WERI-Rb-1 (cell line): ENCODE measurements around the gene RSPH3.
A peak's percentile ranks its signal among the peaks of the same experiment; 100 is the strongest.

Source experiments
- DNase-seq: peaks from one replicate; pipeline ENCODE4 v3.0.0-alpha.2; 2020
- H3K27ac ChIP-seq: fragments of 250-450 bp; sonication (Bioruptor Pico); 2 replicates; pipeline ENCODE4 v1.5.1; 2020; ENCODE audit warnings: mild to moderate bottlenecking, moderate library complexity
- H3K27me3 ChIP-seq: fragments of 250-450 bp; sonication (Bioruptor Pico); 2 replicates; pipeline ENCODE4 v1.5.1; 2021; ENCODE audit warnings: mild to moderate bottlenecking, low read depth, moderate library complexity; ENCODE audit not compliant: insufficient read depth, severe bottlenecking
- H3K36me3 ChIP-seq: fragments of 250-450 bp; sonication (Bioruptor Pico); 2 replicates; pipeline ENCODE4 v1.5.1; 2020; ENCODE audit warnings: mild to moderate bottlenecking, moderate library complexity
- H3K4me3 ChIP-seq: 2 replicates; pipeline ENCODE4 v1.5.1; 2011; ENCODE audit warnings: low read depth, mild to moderate bottlenecking, control low read depth, low read length
- H3K9me3 ChIP-seq: fragments of 250-450 bp; sonication (Bioruptor Pico); 2 replicates; pipeline ENCODE4 v1.5.1; 2021; ENCODE audit warnings: mild to moderate bottlenecking, moderate library complexity; ENCODE audit not compliant: severe bottlenecking
- CTCF ChIP-seq: IDR thresholded peaks from 2 replicates; pipeline ENCODE4 v1.5.1; 2011; ENCODE audit warnings: low read depth, mild to moderate bottlenecking, control low read depth, inconsistent platforms, low read length

The RSPH3 gene

GRCh38 chr6:159005436-159005835, 5.4 kb upstream of the RSPH3 start:
- no peak for DNase-seq
- Histone ChIP-seq H3K27ac (no peak overlapping the region), H3K36me3 (no peaks in the 10 kb centered on the region; the same call in 1 of the 2 replicates), H3K27me3 (no peaks in the 10 kb centered on the region), H3K4me3 (no peak overlapping the region), H3K9me3 (no peaks in the 10 kb centered on the region)
- TF ChIP-seq CTCF: no peak

- no peak for TF ChIP-seq CTCF
- Histone ChIP-seq H3K27ac (no peak overlapping the region), H3K36me3 (no peaks in the 10 kb centered on the region; the same call in 1 of the 2 replicates), H3K27me3 (no peaks in the 10 kb centered on the region), H3K9me3 (no peaks in the 10 kb centered on the region), H3K4me3 (no peak overlapping the region)
- DNase-seq: no peak
Observed at GRCh38 chr6:159004592-159004991, 4.6 kb upstream of the RSPH3 start.

- Histone ChIP-seq H3K27ac (no peak overlapping the region), H3K9me3 (no peaks in the 10 kb centered on the region), H3K27me3 (no peaks in the 10 kb centered on the region), H3K36me3 (no peaks in the 10 kb centered on the region; the same call in 1 of the 2 replicates), H3K4me3 (no peak overlapping the region)
- TF ChIP-seq CTCF: no peak
- DNase-seq: no peak
Observed at GRCh38 chr6:159002432-159003155, 2.6 kb upstream of the RSPH3 start.

GRCh38 chr6:158999154-158999665, 792 bp downstream of the RSPH3 start:
- no peaks in the 10 kb centered on the region for H3K9me3 ChIP-seq
- no peaks in the 10 kb centered on the region for H3K27me3 ChIP-seq
- H3K36me3 ChIP-seq: no peaks in the 10 kb centered on the region; the same call in 1 of the 2 replicates
- H3K27ac ChIP-seq: peak overlapping the region; percentile 89
- no peak for DNase-seq
- TF ChIP-seq CTCF: no peak
- H3K4me3 ChIP-seq: peak overlapping the region; percentile 61

- Histone ChIP-seq H3K27ac (no peak overlapping the region), H3K9me3 (no peaks in the 10 kb centered on the region), H3K27me3 (no peaks in the 10 kb centered on the region), H3K36me3 (no peaks in the 10 kb centered on the region; the same call in 1 of the 2 replicates), H3K4me3 (no peak overlapping the region)
- no peak for DNase-seq
- TF ChIP-seq CTCF: no peak
Observed at GRCh38 chr6:158996856-158997255, 3.1 kb downstream of the RSPH3 start.
